Brain microvascular endothelial cell (primary cell): Measurements from ENCODE around the gene PIK3AP1.
A peak's percentile ranks its signal among the peaks of the same experiment; 100 is the strongest.
"Not testable (repeated sequence)": the region's sequence is repeated elsewhere in the genome, so short reads cannot be mapped to it uniquely, and the experiment has no call there.

Experiments used
- DNase-seq: peaks from one replicate; pipeline ENCODE4 v3.0.0-alpha.2; 2020
- H3K27ac ChIP-seq: fragments of 250-450 bp; sonication (Bioruptor Pico); 2 replicates; pipeline ENCODE4 v1.5.1; 2020; ENCODE audit warnings: mild to moderate bottlenecking, moderate library complexity
- H3K27me3 ChIP-seq: fragments of 250-450 bp; sonication (Bioruptor Pico); replicated peaks from 2 replicates; pipeline ENCODE4 v1.5.1; 2020; ENCODE audit warnings: mild to moderate bottlenecking
- H3K36me3 ChIP-seq: fragments of 250-450 bp; sonication (Bioruptor Pico); replicated peaks from 2 replicates; pipeline ENCODE4 v1.5.1; 2020; ENCODE audit warnings: mild to moderate bottlenecking
- H3K4me3 ChIP-seq: 2 replicates; pipeline ENCODE4 v1.5.1; 2011; ENCODE audit warnings: low read depth, mild to moderate bottlenecking, control low read depth, low read length, moderate library complexity
- in situ Hi-C: cut with HindIII; loops from 2 replicates; pipeline ENCODE4 v1.10.0; 2017; ENCODE audit warnings: low sequenced_read_pairs, low pct_ligation_motif_present
- TF ChIP-seq, protein P1 (sequence below): IDR thresholded peaks from 2 replicates; pipeline ENCODE4 v1.5.1; 2011; ENCODE audit warnings: low read depth, mild to moderate bottlenecking, moderate library complexity, low read length, control low read depth, inconsistent platforms; ENCODE audit errors: missing control alignments

Gene PIK3AP1

GRCh38 chr10:96746503-96746902, 26.2 kb upstream of the PIK3AP1 start:
- Histone ChIP-seq H3K27ac (no peak overlapping the region), H3K36me3 (no peaks in the 10 kb centered on the region), H3K4me3 (no peak overlapping the region), H3K27me3 (no peaks in the 10 kb centered on the region)
- no peak for DNase-seq
- in situ Hi-C loops: no loop called here
- TF ChIP-seq, protein P1, sequence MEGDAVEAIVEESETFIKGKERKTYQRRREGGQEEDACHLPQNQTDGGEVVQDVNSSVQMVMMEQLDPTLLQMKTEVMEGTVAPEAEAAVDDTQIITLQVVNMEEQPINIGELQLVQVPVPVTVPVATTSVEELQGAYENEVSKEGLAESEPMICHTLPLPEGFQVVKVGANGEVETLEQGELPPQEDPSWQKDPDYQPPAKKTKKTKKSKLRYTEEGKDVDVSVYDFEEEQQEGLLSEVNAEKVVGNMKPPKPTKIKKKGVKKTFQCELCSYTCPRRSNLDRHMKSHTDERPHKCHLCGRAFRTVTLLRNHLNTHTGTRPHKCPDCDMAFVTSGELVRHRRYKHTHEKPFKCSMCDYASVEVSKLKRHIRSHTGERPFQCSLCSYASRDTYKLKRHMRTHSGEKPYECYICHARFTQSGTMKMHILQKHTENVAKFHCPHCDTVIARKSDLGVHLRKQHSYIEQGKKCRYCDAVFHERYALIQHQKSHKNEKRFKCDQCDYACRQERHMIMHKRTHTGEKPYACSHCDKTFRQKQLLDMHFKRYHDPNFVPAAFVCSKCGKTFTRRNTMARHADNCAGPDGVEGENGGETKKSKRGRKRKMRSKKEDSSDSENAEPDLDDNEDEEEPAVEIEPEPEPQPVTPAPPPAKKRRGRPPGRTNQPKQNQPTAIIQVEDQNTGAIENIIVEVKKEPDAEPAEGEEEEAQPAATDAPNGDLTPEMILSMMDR: no peak

DNA sequence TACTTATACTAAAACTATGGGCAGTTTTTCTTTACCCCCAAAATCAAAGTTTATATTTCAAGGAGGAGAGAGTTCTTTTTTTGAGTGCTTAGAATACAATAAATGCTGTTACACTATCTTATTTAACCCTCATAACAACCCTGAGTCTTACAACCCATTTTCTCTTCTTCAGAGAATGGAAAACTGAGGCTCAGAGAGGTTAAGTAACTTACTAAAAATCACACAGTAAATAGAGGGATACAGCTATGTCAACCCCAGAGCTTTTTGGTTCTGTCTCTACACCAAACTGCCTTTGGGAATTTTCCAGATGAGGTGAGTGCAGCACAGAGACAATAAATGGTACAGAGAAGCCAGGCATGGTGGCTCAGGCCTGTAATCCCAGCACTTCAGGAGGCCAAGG, 25.6 kb upstream of the PIK3AP1 start:
- TF ChIP-seq, protein P1: no peak
- in situ Hi-C loops: no loop called here

DNA sequence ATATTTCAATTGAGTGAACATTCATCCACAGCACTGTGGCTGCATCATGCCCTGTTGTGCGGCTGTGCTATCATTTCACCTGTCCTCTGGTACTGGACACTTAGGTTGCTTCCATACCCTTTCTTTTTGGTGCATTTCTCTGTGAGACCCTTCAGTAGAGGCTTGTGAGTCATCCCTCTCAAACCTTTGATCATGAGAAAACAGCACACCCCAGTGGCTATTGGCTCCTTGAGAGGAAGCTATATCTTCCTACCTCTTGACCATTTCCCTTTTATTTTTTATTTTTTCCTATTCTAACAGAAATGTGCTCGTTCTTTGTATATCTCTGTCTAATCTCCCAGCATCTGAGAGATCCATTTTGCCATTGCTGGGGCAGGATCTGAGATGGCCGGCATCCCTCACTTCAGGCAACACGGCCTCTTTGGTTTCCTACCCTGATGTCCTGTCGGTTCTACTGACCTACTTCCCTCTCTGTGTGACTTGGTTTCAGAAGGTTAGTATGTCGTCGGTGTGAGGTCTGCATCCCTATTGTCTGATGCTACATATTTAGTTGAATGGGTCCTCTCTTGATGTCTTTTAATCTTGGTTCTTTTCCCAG, 23.8 kb upstream of the PIK3AP1 start:
- Histone ChIP-seq H3K36me3 (no peaks in the 10 kb centered on the region), H3K27ac (no peak overlapping the region), H3K27me3 (no peaks in the 10 kb centered on the region), H3K4me3 (no peak overlapping the region)
- peak; percentile 10 for DNase-seq
- TF ChIP-seq, protein P1: peak; percentile 58
- in situ Hi-C loops: no loop called here

More for the DNA sequence above, 25.6 kb upstream of the PIK3AP1 start:
- no peak overlapping the region for H3K4me3 ChIP-seq
- no peaks in the 10 kb centered on the region for H3K36me3 ChIP-seq
- H3K27me3 ChIP-seq: no peaks in the 10 kb centered on the region
- no peak for DNase-seq
- H3K27ac ChIP-seq: no peak overlapping the region

DNA sequence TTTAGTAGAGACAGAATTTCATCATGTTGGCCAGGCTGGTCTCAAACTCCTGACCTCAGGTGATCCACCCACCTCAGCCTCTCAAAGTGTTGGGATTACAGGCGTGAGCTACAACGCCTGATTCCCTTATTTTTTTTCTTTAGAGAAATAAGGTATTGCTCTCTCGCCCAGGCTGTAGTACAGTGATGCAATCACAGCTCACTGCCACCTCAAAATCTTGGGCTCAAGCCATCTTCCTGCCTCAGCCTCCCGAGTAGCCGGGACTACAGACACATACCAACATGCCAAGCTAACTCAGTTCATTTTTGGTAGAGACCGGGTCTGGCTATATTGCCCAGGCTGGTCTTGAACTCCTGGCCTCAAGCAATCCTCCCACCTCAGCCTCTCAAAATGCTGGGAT, 21.2 kb upstream of the PIK3AP1 start:
- DNase-seq, H3K4me3 ChIP-seq, H3K36me3 ChIP-seq, H3K27ac ChIP-seq, in situ Hi-C loops, H3K27me3 ChIP-seq: not testable (repeated sequence)

DNA sequence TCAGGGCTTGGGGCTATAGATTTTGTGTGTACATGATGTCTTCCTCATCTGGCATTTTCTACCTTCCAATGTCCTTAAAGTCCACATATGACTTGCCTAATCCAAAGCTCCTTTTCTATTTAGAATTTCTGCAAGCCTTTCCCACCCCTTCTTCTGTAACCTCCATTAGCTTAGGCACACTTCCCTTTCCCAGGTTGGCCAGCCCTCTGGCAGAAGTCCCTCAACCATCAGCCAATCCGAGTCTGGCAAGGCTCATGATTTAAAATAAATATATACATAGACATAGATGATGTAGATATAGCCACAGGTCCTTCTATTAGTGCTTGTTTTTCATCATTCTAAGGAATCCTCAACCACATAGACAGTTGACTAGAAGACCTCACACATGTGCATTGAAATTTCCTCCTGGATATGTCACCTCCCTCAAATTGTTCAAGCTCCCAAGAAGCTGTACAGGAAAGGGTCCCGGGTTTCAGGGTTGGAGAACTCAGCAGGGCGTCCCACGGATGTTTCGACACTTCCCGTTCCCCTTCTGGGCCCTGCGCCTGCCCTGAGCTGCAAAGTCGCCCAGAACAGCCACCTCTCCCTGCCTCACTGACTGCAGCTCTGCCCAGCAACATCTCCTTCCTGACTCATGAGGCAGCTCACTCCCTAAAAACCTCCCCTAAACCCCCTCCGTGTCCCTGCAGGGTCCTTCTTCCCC, 20.4 kb upstream of the PIK3AP1 start:
- DNase-seq: no peak
- Histone ChIP-seq H3K27me3 (no peaks in the 10 kb centered on the region), H3K27ac (no peak overlapping the region), H3K36me3 (no peaks in the 10 kb centered on the region), H3K4me3 (no peak overlapping the region)
- in situ Hi-C loops: no loop called here
- TF ChIP-seq, protein P1: no peak

GRCh38 chr10:96740141-96740540, 19.8 kb upstream of the PIK3AP1 start:
- in situ Hi-C loops: no loop called here
- Histone ChIP-seq H3K27ac (no peak overlapping the region), H3K27me3 (no peaks in the 10 kb centered on the region), H3K4me3 (no peak overlapping the region), H3K36me3 (no peaks in the 10 kb centered on the region)
- DNase-seq: no peak
- TF ChIP-seq, protein P1: no peak

- DNase-seq, H3K4me3 ChIP-seq, H3K36me3 ChIP-seq, H3K27me3 ChIP-seq, in situ Hi-C loops, H3K27ac ChIP-seq: not testable (repeated sequence)
Measured at GRCh38 chr10:96737307-96737902, 17.1 kb upstream of the PIK3AP1 start.
